Activated CD8-positive, alpha-beta memory T cell treated with anti-CD3 and anti-CD28 coated beads, Interleukin-2, amount 50 U/mL, for 24 hours (primary cell): ENCODE data around the gene PELO.

ENCODE experiments used
- DNase-seq: peaks from one replicate; pipeline ENCODE4 v3.0.0-alpha.2; 2020; ENCODE audit errors: extremely low read depth

The PELO gene

DNA sequence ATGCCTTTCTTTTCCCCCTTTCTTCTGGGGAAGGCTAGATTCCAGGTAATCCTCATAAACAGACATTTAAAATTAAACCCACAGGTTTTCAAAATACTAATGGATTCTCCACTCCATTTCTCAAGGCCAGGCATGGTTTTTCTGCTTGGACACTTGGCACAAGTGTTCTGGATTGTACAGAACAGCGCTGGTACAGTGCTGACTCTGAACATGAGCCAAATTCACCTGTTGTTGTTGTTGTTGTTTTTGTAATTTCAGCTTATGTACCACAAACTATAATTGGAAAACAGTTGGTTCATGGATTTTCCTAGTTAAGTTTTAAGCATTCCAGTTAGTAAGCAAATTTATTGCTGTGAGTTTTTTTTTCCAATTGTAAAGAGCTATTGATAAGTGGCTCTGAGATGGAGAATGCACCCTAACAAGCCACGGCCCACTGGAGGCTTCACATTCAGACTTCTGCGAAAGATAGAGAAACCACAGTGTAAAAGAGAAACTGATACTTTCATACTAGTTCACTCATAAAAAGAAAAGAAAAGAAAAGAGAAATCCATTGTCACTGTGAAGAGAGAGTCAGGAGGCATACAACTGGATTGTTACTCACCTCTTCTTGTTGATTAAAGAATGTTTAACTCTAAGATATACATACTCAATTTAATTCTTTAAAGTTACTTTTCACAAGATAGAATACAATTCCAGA, 16.2 kb upstream of the PELO start:
- DNase-seq: no peak

DNA sequence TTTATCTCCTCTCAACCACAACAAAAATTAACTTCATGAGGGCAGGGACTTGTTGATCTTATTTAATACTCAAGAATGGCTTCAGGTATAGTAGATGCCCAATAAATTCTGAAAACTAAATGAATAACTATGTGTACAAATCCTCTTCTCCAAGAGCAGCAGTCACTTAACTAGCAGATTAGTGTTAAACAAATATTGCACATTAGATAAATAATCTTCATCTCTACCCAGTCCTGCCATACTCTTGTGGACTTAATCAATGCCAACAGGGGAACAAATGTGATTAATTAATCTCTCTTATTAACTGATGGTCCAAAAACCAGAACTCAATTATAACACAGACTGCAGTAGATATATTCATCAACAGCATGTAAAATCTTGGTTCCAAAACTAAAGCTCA, 15.0 kb upstream of the PELO start:
- DNase-seq: no peak

DNA sequence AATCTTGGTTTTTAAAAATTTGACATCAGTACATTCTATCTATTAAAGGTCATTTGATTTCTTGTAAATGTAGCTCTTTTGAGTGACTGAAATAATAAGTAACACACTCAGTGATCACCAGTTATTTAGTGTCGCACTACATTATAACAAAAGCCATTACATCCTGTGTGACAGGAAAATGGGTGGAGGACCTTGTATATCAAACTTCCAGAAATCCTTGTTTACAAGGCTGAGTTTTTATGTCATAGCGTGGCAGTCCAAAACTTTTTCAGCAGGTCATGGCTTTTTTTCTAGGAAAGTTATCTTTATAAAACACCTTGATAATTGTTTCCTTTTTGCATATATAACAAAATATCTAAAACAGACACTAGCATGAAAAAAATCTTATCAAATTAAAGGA, 14.4 kb upstream of the PELO start:
- DNase-seq: no peak

DNA sequence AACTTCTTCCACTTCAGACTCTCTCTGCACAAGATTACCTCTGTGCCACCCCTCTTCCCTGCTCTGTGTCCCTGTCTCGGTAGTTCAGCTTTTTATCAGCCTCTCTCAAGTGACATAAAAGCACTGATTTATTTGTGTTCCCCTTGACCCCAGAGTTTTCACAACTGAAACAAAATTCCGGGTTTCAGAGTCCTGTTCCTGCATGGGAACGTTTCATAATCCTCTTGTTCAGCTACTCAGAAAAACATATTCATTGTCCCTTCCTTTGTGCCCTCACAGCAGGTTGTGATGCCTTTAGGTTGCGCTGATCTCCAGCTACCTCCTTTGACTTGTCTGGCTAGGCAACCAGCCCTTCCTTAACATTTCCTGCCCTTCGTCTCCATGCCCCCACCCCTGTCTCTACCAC, 13.7 kb upstream of the PELO start:
- no peak for DNase-seq

DNA sequence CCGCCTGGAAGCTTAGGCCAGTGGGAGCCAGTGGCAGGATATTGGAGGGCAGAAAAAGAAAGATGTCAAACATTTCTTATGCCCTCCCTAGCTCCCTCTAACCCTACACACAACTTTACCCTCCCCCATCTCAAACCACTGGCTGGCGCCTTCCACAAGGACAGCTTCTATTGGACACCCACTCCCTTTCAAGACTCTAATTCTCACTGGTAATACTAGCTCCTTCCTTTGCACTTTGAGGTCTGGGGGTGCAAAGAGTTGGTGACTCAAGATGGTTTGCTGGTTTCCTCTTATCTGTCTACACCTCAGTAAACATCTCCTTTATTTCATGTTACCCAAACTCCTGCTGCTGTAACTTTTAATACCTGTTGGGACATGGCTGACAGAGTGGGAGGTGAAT, 11.6 kb upstream of the PELO start:
- DNase-seq: no peak

DNA sequence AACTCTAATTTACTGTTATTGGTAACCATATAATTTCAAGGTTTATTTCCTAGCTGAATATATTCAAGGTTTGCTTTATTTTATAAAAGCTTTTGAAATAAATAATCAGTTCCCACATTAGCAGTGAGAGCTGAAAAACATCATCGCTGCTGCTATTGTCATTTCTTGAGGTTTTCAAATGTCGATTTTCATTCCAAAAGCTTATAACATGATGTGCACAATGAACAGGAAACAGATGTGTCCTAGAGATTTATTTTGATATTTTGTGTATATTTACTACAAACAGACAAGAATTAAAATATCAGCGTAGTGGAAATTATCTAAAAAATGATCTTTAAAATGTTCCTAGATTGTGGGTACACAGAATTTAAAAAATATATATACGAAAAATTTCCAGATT, 10.5 kb upstream of the PELO start:
- DNase-seq: no peak

DNA sequence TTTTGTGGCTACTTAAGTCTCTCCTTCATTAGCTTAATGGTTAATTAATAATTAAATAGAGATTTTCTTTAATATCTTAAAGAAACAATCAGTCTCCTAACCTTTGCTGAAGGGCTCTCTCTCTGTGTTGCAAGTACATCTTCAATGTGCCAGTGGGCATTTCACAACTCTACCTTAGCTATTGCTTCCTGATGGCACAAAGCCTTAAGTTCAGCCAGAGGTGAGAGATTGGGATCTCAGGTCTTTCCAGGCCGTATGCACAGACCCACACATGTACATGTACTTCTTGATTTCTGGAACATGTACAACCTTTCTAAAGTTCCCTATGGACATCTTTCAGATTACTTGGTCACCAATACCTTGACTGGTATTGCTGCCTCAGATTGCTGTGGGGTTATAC, 8.9 kb upstream of the PELO start:
- no peak for DNase-seq

DNA sequence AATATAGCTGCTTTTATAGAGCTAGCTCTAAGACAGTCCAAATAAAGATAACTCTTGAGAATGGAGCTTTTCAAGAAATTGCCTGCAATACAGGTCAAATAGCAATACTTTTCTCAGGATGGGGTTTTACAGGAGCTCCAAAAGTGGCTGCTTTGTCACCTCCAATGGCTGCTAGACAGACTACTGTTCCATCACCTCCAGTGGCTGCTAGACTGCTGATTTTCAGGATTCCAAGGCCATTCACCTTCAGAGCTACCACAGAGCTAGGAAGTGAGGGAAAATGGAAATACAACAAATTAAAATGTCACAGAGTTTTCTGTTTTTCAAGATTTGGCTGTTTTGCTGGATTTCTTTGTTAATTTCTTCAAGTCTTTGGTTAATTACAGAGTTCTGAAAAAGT, 8.5 kb upstream of the PELO start:
- no peak for DNase-seq

DNA sequence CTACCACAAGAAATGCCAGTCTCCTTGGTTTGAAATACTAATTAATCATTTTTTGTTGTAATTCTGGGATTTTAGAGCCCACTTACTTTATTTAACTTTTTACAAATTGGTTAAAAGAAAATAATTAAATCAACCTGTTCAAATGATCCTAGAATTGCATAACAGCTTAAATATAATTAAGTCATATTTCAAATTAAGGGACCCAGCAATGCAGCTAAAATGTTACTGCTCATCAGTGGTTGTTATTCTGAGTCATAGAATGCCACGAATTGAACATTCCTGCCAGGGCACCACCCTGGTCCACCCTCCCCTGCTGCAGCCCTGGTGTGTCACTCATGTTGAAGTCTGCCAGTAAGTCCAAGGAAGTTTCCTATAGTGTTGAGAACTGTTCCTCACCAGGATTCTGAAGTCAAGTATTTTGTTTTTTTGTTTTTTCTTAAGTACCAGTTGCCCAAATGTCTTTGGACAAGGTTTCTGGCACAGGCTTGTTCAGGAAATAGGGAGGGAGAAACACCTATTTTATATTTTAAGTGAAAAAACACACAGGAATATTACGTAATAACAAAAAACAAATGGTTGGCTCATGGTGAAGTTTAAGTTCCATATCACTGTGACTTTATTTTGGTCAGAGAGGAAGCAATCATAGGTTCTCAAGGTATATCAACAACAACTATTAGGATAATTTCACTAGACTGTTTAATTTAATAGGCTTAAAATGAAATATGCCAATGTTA, 4.3 kb upstream of the PELO start:
- DNase-seq: no peak

DNA sequence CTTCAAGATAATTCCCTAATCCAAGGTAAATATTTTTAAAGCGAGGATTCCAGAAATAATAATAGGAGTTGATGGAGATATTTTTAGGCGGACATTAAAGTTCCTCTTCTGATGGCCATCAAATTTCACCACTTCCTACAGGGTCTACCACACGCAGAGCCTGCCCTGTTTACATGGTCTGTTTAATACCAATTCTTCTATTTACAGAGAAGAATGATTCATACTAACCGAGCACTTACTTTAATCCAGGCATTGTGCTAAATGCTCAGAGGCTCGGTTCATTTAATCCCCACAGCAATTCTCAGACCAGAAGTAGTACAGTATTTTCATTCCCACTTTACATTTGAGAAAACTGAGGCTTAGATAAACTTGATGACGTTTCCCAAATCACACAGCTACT, 3.0 kb upstream of the PELO start:
- no peak for DNase-seq

DNA sequence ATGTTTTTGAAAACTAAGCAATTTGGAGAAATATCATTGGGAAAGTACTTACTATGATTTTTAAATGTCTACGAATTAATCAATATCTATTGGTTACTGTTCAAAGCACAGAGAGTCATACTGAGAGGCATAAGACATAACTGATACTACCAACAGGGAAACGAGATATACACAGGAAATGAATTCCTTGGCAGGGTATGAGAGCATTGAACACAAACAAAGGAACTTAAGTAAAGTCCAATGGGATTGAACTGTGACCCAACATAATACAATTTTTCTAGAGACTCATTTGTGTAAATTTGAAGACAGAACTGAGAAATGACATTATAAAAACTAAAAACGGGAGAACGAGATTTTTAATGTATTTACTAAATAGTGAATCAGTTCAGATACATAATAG, 1.3 kb upstream of the PELO start:
- DNase-seq: no peak

DNA sequence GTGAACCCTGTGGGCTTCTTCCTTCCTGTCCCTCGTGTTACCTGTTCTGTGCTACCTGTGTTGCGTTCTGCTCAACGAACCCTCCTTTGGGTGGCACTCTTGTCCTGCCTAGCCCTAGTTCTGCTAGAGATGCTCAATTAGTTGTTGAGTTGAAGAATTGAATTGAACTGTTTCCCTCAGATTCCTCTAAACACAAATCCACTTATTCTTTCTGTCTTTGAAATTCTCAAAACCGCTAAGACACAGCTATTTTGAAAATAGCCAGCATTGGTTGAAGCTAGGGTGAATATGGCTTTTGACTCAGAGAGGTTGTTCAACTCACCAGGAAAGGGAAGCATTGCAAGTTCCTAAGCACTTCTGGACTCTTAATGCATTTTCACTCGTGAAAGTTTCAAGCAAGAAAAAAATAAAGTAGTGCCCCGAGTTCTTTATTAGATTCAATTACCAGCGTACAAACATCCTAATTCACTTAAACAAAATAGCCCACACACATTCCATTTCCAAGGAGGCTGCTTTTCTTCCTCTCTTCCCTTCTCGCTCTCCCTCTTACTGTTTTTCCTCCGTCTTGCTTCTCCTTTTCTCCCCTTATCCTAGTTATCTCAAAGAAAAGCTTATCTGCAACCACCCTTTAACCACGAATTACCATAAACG, 642 bp upstream of the PELO start:
- no peak for DNase-seq

DNA sequence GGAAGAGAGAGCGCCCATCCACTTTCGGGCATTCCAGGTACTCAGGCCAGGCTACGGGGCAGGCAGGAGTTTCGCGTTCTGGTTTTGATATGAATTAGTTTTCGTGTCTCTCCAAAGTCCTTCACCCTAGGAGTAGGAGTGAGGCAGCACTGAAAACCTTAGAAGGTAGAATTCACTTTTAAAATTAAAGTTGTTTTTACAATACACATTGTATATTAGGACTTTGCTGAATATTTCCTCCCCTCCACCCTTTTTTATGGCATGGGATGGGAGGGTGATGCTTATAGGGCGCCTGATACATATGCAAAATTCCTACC, 747 bp downstream of the PELO start:
- no peak for DNase-seq

DNA sequence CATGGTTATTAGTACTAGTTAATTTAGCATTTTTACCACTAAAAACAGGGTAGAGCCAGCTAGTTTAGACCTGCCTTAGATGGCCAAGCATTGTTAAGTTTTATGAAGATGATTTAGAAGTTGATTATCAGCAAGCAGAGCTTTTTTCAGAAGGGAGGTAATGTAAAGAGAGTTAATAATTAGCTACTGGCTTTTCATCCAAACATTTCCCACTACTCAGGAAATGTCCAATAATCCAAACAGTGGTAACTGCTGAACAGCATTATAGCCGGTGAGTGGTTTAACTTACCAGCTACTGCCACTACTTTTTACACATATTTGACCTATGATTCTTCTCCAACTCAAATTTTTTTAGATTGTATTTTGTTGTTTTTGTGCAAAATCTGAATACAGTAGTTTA, 1.7 kb downstream of the PELO start:
- no peak for DNase-seq

DNA sequence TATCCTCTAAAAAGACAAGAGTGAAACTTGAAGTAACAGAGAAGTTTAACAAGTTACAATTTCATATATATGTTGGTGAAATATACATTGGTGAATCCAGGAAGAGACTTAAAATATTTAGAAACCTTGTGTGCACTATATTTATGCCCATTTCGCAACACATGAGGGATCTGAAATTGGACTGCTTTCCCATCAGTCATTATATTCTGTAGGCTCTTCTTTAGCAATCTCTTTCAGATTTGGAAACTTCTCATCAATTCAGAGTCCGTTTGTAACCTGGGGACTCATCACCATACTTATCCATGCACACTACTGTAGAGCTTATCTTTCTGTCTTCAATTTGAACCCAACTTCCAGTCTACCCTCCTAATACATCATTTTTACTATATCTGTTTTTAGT, 2.1 kb downstream of the PELO start:
- DNase-seq: no peak

DNA sequence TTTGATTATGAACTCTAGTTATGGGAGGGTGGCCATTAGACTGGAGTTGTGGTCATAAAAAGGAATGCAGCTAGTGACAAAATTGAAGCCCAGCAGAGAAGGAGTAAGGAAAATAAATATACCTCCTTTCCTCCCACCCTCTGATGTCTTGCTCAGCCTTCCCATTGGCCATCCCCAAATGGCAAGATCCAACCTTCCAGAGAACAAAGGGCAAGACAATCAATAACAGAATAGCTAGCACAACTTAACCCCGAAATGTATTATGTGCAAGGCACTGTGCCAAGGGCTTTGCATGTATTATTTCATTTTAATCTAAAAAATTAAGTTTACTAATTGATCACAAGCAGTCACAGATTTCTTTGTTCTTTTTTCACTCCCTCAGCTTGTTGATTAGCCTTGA, 3.6 kb downstream of the PELO start:
- no peak for DNase-seq

DNA sequence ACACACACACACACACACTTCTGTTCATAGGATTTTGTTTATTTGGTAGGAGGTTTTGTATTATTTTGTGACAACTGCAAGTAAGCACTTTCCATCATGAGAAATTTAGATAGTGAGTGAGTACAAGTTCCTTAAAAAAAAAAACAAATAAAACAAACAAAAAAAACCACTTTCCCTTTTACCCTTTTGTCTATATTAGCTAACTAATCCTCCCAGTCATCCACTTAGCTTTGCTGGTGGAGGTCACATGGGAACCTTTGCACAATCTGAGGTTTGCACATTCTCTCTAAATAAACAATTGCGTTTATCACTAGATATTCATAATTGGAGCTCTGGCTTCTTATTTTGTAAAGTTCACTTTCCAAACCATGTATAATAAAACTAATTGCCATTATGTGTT, 6.8 kb downstream of the PELO start:
- no peak for DNase-seq

DNA sequence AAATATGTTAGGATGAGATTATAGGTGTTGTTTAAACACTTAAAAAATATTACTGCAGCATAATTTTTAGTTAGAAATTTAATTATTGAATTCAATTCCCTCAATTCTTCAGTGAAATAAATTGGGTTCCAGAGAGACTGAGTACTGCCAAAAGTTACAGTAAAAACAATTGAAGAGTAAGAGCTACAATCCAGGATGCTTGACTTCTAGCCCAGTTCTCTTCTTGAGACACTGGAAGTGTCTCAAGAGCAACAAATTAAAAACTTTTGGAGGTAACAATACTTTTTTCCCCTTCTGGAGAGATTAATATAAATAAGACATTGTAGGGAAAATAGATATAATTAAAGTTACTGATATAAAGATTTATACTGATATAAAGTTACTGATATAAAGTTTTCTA, 8.3 kb downstream of the PELO start:
- no peak for DNase-seq

DNA sequence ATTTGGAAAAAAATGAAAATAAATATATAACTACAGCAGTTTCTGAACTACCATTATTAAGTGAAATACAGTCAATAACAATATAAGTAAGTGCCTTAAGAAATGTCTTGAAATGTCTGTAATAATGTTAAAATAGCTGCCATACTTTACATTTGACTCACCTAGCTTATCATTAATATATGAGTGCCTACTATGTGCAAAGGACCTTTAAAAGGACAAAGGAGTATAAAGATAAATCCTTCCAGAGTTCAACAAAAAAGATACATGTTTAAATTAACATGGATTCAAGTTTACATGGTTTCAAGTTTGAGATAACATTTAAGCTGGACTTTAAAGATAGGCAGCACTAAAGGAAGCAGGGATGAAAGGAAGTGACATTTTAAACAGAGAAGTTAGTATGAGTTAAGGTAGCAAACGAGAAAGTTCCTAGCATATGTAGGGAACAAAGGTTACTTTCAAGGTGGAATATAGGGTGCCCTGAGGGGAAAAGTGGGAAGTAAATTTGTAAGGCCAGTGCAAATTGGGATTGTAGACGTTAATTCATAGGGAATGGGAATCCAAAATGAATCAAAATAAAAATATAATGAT, 8.9 kb downstream of the PELO start:
- DNase-seq: no peak

DNA sequence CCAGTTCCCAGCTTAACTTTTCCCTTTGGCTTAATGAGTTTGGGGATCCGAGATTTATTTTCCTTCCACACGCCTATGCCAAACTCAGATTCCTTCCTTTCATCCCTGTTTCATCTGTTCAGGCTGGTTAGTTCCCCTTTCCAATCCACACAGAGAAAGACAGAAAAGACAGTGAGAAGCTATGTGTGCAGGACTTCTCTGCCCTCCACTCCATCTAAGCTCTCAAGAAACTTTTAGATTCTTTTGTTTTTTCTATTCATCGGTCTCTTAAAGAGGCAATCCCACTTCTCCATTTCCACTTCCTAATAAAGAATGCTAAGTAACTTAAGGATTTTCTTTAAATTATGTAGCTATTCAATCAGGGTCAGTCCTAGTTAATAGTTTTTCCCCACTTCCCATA, 11.2 kb downstream of the PELO start:
- DNase-seq: no peak

DNA sequence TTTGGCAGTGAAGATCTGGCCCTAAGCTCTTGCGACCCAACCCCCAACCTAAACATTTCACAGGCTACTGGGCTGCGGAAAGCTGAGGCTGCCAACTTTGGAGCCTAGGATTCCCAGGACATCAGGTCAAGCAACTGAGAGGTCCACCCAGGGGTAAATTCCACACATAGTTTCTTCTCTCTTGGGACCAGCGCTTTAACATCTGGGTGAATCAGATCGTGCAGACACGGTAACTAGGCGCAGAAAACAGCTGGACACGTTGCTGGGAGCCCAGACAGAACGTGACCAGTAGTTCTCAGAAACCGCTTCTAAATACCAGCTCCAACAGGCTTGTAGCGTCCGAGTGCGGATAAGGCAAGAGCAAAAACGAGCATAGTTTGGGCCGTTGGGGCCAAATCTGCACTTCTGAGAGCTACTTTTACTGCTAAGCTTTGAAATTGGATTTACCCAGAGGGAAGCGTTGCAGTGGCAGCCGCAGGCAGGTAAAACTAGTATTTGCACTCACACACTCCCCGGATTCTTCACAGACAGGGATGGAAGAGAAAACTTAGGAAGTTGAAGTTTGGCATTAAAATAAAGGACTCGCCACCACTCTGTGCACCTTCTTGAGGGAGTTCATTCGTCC, 11.8 kb downstream of the PELO start:
- DNase-seq: no peak

DNA sequence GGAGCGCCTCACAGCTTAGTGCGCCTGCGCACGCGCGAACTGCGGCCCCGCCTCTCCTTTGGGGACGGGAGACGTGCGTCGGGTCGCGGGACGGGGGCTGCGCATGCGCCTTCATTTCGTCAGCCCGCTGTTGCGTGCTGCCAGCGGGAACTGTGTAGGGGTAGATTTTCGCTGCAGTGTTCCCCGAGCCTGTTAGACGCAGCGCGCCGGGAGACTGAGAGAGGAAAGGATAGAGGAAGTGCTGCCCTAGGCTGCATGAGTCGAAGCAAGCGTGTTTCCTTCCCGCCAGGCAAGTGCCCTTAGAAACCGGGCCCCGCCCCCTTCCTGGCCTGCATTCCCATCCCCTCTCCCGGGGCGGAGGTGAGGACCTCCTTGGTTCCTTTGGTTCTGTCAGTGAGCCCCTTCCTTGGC, 12.3 kb downstream of the PELO start:
- peak; percentile 84 for DNase-seq
